Measurements from ENCODE around the gene SPSB1.
"Not testable (repeated sequence)": the region's sequence is repeated elsewhere in the genome, so short reads cannot be mapped to it uniquely, and the experiment has no call there.

The SPSB1 gene

DNA sequence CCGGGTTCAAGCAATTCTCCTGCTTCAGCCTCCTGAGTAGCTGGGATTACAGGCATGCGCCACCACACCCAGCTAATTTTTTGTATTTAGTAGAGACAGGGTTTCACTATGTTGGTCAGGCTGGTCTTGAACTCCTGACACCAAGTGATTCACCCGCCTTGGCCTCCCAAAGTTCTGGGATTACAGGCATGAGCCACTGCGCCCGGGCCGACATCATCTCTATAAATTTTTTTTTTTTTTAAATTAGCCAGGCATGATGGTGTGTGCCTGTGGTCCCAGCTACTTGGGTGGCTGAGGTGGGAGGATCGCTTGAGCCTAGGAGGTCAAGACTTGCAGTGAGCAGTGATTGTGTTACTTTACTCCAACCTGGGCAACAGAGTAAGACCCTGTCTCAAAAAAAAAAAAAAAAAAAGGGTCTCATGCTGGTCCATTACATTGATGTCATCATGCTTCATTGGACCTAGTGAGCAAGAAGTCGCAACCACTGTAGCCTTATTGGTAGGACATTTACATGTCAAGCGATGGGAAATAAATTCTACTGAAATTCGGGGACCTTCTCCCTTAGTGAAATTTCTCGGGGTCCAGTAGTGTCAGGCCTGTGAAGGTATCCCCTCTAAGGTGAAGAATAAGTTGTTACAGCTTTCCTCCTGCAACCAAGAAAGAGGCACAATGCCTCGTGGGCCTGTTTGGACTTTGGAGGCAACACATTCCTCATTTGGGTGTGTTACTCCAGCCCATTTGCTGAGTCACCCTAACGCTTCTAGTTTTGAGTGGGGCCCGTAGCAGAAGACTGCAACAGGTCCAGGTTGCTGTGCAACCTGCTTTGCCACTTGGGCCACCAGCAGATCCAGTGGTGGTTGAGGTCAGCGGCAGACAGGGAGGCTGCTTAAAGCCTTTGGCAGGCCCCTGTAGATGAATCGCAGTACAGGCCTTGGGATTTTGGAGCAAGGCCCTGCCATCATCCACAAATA is 7.2 kb downstream of the SPSB1 start:
- not testable (repeated sequence) for DNase-seq (ENCODE audit: low read depth in 2 of 2)

DNA sequence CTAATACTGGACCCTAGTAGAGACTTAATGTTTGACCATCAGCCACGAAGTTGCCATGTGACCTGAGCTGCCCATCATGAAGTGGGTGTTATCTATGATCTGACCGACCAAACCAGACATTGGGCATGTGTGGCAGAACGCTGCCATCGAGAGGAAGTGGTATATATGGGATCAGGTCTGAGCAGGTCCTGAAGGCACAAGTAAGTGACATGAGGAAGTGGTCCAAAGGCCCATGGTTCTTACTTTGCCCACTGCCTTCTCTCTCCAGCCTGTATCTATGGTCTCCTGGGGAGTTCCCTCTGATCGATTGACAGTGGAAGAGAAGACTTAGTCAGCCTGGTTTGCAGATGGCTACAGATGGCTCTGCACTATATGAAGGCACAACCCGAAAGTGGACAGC is 7.9 kb downstream of the SPSB1 start:
- DNase-seq (ENCODE audit: low read depth in 2 of 2) = no peak

DNA sequence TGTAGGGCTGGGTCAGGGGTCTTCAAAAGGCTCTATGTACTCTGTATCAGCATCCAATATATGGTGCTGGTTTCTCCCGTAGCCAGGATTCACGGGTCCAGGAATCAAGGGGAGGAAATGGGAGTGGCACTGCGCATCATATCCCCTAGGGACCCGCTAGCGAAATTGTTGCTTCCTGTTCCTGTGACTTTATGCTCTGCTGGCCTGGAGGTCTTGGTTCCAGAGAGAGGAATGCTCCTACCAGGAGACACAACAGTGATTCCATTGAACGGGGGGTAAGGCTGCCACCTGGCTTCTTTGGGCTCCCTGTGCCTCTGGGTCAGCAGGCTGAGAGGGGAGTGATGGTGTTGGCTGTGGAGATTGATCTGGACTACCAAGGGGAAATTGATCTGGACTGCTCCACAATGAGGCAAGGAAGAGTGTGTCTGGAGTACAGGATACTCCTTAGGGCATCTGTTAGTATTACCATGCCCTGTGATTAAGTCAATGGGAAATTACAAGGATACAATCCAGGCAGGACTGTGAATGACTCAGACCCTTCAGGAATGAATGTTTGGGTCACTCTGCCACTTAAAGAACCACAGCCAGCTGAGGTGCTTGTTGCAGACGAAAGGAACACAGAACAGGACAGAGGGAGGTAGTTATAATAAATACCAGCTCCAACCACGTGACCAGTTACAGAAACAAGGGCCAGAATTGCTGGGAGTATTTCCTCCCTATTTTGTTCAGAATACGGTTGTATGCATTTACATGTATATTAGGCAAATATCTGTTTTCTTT is 10.2 kb downstream of the SPSB1 start:
- no peak for DNase-seq (ENCODE audit: low read depth in 2 of 2)

DNA sequence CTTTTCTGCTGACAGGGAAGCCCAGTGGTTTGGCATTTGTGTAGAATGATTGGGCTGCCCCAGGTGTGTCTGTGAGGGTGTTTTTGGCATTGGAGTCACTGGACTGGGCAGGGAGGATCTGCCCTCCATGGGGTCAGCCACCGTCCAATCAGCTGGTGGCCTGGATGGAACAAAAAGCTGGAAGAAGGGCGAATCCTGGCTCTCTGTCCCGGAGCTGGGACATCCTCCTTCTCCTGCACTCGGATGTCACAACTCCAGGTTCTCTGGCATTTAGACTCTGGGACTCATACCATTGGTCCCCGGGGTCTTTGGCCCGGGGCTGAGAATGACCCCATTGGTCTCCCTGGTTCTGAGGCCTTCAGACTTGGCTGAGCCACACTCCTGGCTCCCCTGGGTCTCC is 11.2 kb downstream of the SPSB1 start:
- no peak for DNase-seq (ENCODE audit: low read depth in 2 of 2)

DNA sequence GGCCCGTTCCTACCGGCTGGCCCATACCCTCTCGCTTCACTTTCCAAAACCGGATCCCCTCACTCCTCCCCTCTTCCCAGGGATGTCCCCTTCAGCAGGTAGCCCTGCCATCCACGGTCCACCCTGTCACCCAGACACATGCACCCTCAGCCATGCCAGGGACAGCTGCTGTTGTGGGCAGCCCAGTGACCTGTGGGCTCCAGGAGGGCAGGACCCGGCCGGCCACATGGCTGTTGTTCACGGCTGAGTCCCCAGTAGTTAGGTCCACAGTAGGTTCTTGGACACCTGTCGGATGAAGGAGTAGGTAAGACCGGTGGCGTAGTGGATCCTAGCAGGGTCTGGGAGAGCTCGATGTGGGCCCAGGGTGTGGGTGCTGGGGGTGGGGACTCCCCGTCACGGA is 12.5 kb downstream of the SPSB1 start:
- no peak for DNase-seq (ENCODE audit: low read depth in 2 of 2)

DNA sequence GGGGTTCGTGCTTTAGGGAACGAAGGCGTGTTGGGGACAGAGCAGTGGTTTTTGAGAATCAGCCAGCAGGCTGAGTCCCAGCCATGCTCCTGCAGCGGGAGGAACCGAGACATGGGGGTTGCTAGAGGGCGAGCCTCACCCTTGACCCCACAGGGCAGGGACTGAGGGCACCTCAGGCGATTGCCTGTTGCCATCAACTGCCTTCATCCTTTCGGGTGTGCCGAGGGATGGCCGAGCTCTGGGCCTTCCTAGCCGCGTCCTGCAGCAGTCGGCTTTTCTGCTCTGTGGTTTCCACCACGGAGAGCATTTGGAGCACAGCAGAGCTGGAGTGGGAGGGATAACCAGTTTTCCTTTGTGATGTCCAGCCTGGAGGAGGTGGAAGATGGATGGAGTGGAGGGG is 13.3 kb downstream of the SPSB1 start:
- no peak for DNase-seq (ENCODE audit: low read depth in 2 of 2)

DNA sequence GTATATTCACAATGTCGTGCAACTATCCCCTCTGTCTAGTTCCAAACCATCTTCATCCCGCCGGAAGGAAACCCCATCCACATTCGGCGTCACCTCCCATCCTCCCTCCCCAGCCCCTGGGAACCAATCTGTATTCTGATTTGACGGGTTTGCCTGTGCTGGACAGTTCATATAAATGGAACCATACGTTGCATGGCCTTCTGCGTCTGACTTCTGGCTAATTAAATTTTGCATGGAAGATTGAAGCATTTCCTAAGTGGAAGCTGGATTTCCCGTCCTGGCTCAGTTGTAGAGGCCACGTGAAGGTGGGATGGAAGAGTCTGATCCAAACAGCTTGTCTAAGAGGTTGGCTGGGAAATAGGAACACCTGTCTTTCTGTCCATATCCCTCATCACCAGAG is 14.6 kb downstream of the SPSB1 start:
- DNase-seq (ENCODE audit: low read depth in 2 of 2) = no peak

DNA sequence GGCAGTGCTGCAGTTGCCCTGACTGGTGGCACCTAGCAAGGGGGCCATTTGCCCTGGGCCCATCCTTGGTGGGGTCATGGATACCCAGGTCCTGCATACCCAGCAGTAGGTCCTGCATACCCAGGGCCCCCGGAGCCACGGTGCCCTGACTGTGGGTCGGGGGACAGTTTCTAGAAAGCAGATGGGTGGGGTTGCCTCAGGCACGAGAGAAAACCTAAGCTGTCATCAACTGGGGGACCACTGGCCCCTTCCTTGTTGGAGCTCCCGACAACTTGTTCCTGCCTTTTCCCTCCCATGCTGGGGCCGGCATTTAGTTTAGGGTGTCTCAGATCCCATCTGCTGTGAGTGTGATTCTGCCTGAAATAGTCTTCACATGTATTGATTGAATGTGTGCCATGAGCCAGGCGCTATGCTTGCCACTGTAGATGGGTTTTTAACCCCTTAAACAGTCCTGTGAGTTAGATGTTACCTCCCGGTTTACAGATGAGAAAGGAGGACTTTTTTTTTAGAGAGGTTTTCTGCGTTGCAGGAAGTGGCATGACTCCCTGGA is 15.6 kb downstream of the SPSB1 start:
- DNase-seq (ENCODE audit: low read depth in 2 of 2) = no peak

DNA sequence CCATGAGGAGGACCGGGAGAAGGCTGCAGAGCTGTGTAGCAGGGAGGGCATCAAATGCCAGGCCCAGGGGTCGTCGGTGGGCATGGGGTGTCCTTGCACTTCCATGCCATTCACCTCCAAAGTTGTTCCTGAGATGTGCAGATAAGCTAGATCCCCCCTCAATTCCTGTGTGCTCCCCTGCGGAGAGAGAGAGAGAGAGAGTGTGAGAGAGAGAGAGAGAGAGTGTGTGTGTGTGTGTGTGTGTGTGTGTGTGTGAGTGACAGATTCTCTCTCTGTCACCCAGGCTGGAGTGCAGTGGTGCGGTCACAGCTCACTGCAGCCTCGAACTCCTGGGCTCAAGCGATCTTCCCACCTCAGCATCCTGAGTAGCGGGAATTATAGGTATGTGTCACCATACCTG is 16.4 kb downstream of the SPSB1 start:
- DNase-seq (ENCODE audit: low read depth in 2 of 2) = no peak

DNA sequence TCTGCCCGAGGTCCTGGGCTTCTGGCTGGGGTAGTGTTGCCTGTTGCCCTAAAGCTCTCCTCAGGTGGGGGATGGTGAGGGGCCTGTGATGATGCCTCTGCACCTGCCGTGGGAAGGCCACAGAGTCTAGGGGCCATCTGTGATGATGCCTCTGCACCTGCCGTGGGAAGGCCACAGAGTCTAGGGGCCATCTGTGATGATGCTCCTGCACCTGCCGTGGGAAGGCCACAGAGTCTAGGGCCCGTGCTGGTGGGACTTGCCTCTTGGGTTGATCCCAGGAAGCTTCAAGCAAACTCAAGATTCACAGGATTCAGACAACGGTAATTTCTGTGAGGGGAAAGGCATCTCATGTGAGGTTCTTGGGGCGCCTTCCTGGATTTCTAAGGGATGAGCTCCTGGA is 17.3 kb downstream of the SPSB1 start:
- no peak for DNase-seq (ENCODE audit: low read depth in 2 of 2)

DNA sequence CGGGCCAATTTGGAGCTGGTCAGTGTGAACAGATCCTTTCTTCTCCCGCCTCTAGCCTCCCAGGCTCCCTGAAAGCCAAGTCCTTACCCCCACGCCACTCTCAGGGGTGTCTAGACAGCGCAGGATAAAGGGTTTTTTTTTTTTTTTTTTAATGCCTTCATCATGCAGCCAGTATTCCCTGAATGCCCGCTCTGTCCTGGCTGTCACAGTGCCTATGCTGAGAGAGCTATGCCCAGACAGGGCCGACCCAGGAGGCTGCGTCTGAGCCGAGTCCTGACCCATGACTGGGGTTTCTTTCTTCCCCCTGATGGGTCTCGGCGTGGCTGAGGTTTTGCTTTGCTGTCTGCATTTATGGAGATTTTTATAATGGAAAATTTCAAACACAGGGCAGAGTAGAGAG is 18.3 kb downstream of the SPSB1 start:
- no peak for DNase-seq (ENCODE audit: low read depth in 2 of 2)

DNA sequence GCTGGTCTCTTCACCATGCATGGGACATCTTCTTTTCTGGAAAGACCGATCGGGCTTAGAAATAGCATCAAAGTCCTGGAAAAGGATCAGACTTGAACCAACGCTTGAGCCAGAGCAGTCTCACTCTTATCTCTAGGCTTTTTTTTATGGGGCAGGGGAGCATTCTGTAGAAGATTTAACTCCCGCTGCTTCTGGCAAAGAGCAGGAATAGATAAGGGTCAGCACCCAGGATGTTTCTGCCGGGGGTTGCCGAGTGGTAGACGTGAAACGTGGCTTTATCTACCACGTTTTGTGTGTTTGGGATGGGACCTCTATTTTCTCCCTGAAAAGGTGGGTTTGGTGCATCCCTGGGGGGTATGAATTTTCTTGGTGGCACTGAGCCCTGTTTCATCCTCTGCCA is 18.8 kb downstream of the SPSB1 start:
- no peak for DNase-seq (ENCODE audit: low read depth in 2 of 2)

DNA sequence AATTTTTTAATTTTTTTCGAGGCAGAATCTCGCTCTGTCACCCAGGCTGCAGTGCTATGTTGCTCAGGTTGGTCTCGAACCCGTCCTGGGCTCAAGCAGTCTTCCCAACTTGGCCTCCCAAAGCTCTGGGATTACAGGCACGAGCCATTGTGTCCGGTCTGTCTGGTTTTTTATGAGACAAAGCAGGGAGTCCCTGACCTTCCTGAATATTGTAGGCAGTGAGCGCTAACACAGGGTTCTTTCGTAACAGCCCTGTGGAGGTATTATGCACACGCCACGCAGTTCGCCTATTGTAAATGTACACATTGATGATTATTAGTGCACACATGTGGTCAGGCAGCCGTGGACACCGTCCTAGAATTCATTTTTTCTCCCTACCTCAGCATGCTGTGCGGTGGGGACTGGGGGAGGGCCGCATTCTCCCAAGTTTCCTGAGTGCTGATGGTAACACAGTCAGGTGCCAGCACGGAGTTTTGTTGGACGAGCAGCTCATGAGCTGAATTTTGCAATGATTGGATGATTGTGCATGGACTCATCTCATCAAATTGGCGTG is 19.6 kb downstream of the SPSB1 start:
- no peak for DNase-seq (ENCODE audit: low read depth in 2 of 2)

DNA sequence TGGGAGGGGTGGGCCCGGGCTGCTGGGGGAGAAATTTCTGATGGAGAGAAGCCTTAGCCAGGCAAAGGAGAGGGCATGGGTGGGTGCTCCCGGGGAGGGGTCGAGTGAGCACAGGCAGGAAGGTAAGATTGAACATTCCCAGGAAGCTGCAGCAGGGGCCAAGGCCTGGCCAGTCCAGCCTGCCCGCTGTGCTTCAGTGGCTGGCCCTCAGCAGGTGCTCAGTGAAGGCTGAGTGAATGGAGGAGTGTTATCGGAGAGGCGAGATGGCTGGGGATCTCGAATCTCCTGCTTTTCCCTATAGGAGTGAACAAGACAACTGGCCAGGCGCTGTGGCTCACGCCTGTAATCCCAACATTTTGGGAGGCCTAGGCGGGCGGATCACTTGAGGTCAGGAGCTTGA is 20.9 kb downstream of the SPSB1 start:
- no peak for DNase-seq (ENCODE audit: low read depth in 2 of 2)

DNA sequence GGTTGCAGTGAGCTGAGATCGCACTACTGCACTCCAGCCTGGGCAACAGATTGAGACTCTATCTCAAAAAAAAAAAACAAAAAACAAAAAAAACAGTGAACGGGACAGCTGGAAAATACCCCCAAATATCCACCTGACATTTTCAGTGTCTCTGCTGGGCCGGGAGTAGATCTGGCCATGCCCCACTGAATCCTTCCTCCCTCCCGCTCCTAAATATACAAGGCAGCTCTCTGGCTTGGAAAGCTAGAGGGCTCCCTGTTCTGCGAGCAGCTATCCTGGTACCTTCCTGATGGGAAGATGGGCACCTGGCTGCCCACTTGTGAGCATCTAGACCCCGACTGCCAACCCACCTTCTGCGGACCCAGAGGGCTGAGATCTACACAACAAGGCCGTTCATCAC is 21.4 kb downstream of the SPSB1 start:
- DNase-seq (ENCODE audit: low read depth in 2 of 2) = no peak

DNA sequence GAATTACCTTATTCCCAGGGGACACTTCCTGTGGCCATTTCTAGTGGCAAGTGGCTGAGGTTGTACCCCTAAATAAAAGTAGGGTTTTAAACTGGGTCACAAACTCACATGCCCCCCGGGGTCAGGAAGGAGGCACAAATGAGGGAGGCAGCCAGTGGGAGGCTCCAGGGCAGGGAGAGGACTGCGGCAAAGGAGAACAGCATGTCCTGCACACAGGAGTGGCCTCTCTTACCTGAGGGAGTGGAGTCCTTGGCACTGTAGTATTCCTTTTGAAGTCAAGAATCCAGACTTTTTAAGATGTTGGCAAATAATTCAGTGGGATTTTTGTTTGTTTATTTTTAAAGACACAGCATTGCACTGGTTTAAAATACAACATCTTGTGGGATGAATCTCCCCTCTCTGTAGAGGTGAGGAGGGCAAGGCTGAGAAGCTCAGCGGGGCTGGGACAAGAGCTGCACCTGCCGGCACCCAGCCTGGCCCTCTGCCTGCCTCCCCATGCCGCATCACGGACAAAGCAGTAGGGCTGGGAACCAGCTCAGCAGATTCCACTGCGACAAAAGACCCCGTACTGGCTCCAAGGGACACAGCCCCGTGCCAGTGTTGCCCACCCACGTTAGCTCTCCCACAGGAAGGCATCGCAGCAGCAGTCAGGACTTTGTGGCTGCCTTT is 22.2 kb downstream of the SPSB1 start:
- no peak for DNase-seq (ENCODE audit: low read depth in 2 of 2)

DNA sequence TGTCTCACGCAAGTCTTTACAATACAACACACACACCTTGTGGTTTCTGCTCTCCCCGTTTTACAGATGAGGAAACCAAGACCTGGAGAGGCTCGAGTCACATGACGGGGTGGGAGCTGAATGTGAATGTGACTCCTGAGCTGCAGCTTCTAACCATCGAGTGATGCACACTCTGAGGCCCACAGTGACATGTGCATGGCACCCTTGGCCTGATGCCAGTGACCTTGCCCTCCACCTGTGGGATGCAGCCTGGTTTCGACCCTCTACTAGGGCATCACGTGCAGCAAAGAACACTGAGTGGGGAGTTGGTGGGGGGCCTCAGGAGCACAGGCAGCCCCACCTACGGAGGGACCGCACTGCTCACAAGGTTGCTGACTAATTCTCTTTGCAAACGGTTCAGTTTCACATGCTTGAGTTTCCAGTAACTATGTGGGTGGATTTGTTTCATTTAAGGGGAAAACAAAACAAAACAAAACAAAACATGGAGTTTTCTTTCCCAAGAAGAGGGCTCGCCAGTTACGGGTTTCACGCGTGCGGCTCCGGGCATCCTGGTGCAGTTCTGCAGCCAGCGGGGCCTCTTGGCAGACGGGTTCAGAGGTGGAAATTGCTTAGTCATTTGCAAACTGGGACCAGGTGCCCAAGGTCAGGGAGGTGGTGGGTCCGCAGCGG is 22.9 kb downstream of the SPSB1 start:
- DNase-seq (ENCODE audit: low read depth in 2 of 2) = peak in 1 of 2 donors; percentile 44

DNA sequence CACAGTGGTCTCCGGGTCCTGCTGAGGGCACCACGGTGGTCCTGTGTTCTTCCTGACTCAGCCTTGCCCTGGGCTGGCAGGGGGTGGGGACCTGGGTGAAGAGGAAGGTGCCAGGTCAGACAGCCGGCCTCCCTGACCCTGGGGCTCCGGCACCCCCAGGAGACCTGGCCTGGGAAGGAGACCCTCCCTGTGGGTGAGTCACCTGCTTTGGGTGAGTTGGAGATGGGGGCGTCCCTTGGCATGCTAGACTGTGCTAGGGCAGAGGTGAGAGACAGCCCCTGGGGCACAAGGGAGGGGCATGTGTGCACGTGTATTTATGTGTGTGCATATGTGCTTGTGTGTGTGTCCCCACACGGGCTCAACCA is 23.4 kb downstream of the SPSB1 start:
- no peak for DNase-seq (ENCODE audit: low read depth in 2 of 2)

DNA sequence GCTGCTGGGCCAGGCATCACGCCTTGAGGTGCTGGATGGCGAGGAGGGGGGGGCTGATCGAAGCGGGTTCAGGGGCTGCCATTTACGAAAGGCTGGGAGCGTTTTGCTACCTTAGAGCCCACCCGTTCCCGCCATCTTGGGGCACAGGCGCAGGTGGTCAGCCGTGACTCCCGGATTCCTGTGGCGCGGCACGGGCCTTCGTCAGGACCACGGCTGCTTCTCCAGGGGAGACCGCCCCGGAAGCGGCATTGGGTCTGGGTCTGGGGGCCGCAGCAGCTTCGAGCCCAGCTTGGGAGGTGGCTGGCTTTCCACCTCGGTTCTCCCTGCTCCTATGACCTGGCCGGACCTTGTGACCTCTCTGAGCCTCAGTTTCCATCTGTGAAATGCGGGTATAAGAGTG is 23.8 kb downstream of the SPSB1 start:
- DNase-seq (ENCODE audit: low read depth in 2 of 2) = no peak

DNA sequence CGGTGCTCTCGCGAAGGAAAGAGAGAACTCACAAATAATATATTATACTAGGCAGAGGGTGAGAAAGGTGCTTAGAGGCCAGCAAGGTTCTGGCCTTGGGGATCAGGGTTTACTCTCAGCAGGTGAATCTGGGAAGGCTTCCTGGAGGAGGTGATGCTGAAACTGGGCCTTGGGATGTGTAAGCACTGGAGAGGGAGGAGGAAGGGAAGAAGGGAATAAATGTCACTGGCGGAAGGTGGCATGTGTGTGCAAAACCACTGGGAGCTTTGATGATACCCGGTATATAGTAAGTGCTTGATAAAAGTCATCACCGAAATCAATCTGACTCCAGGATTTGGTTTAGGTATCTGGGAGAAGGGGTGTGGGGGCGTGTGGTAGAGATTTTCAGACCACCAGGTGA is 24.4 kb downstream of the SPSB1 start:
- no peak for DNase-seq (ENCODE audit: low read depth in 2 of 2)

All from stimulated activated CD4-positive, alpha-beta T cell treated with anti-CD3 and anti-CD28 coated beads, Interleukin-1b, Interleukin-23, amount 100 ng/mL, for 4 hours (primary cell).